Endodermal cell (in vitro differentiated cells): ENCODE measurements around the gene EPN2. TPM values are rescaled to one million over a fixed set of nuclear protein-coding genes. Genes with fewer than 3 reads are reported as not detected.
A peak's percentile ranks its signal among the peaks of the same experiment; 100 is the strongest.

Source experiments
- DNase-seq: peaks from one replicate; pipeline ENCODE4 v3.0.0-alpha.2; 2017
- H3K27ac ChIP-seq: 2 replicates; pipeline ENCODE4 v1.5.1; 2013; ENCODE audit warnings: mild to moderate bottlenecking, low read depth, low read length, moderate library complexity
- H3K27me3 ChIP-seq: 2 replicates; pipeline ENCODE4 v1.6.1; 2013; ENCODE audit warnings: mild to moderate bottlenecking, low read length, moderate library complexity; ENCODE audit not compliant: insufficient read depth, control insufficient read depth, poor library complexity, severe bottlenecking
- H3K36me3 ChIP-seq: 2 replicates; pipeline ENCODE4 v1.7.0; 2013; ENCODE audit warnings: mild to moderate bottlenecking, low read length, moderate library complexity; ENCODE audit not compliant: control insufficient read depth, insufficient read depth
- H3K4me1 ChIP-seq: one replicate; pipeline ENCODE4 v1.7.0; 2013; ENCODE audit warnings: low read length; ENCODE audit not compliant: control insufficient read depth, insufficient read depth
- H3K4me3 ChIP-seq: 2 replicates; pipeline ENCODE4 v1.5.1; 2013; ENCODE audit warnings: mild to moderate bottlenecking, low read length, moderate library complexity
- H3K9ac ChIP-seq: 2 replicates; pipeline ENCODE4 v1.6.1; 2013; ENCODE audit warnings: mild to moderate bottlenecking, low read length, moderate library complexity; ENCODE audit not compliant: poor library complexity, severe bottlenecking; ENCODE audit errors: extremely low read depth
- H3K9me3 ChIP-seq: 2 replicates; pipeline ENCODE4 v1.6.1; 2013; ENCODE audit warnings: mild to moderate bottlenecking, low read length, moderate library complexity; ENCODE audit not compliant: control insufficient read depth
- H3K27ac Mint-ChIP-seq: 2 replicates; pipeline ENCODE4 v1.8.0; 2020; ENCODE audit warnings: mixed read lengths
- H3K27me3 Mint-ChIP-seq: 2 replicates; pipeline ENCODE4 v1.8.0; 2021; ENCODE audit warnings: mild to moderate bottlenecking, mixed read lengths; ENCODE audit not compliant: insufficient read depth
- H3K36me3 Mint-ChIP-seq: 2 replicates; pipeline ENCODE4 v1.8.0; 2020; ENCODE audit warnings: low read depth, mixed read lengths
- H3K4me1 Mint-ChIP-seq: 2 replicates; pipeline ENCODE4 v1.8.0; 2020; ENCODE audit warnings: mixed read lengths
- H3K4me3 Mint-ChIP-seq: 2 replicates; pipeline ENCODE4 v1.8.0; 2020; ENCODE audit warnings: mild to moderate bottlenecking, moderate library complexity, mixed read lengths
- H3K9me3 Mint-ChIP-seq: 2 replicates; pipeline ENCODE4 v1.8.0; 2020; ENCODE audit warnings: mild to moderate bottlenecking, mixed read lengths
- WGBS, 2 experiments: methylation state at CpG; one replicate each; pipeline versions ENCODE4 v1.1.5 to v1.1.7; 2013; ENCODE audit warnings: missing lambda C conversion rate in 2 of 2, mixed read lengths in 1 of 2; ENCODE audit not compliant: insufficient coverage in 1 of 2, insufficient read length in 1 of 2; 5-methylcytosine and 5-hydroxymethylcytosine counted together
- total RNA-seq, 2 donors: library from RNA; stranded (reverse); fragmentation: NEBNext Ultra II Directional in 1 of 2; extraction: Animal tissue kit (Norgen Biotek cat#: 25700) in 1 of 2; gene quantifications; 2 replicates in 1 of 2; 3 replicates in 1 of 2; pipeline ENCODE4 v1.2.1, GENCODE V29; 2021
- TF ChIP-seq, protein P1 (sequence below): fragments of 200-600 bp; sonication (generic); conservative IDR thresholded peaks from 2 replicates; pipeline ENCODE4 v1.5.0; 2021; ENCODE audit warnings: antibody characterized with exemption, mild to moderate bottlenecking

The EPN2 gene
- total RNA-seq, 2 donors from 2014 or later: 46.0 to 50.9 TPM

DNA sequence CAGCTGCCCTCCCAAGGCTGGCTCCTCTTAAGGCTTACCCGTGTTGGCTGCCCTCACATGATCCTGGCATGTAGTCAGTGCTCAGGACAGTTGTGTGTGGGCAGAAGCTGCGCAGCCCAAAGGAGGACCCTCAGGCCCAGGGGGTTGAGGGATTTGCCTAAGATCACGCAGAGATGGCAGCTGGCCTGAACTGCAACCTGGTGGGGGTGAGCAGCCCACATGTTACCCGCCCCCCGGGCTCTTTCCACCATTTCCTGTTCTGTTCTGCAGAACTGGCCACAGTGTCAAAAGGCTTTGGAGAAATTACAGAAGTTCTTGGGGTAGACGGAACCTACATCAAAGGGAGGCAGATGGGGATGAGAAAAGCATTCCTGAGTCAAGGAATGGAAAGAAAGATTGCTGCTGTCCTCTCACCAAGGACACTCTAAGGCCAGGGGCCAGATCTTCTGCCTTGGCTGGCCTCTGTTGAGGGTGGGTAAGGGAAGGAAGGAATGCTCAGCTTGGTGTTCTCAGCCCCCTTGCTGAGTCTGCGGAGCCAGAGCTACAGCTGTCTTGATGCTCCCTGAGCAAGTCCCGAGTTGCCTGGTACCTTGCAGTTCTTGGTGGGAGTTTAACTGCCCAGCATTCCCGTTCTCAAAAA is 53.0 kb downstream of the EPN2 start:
- TF ChIP-seq, protein P1, sequence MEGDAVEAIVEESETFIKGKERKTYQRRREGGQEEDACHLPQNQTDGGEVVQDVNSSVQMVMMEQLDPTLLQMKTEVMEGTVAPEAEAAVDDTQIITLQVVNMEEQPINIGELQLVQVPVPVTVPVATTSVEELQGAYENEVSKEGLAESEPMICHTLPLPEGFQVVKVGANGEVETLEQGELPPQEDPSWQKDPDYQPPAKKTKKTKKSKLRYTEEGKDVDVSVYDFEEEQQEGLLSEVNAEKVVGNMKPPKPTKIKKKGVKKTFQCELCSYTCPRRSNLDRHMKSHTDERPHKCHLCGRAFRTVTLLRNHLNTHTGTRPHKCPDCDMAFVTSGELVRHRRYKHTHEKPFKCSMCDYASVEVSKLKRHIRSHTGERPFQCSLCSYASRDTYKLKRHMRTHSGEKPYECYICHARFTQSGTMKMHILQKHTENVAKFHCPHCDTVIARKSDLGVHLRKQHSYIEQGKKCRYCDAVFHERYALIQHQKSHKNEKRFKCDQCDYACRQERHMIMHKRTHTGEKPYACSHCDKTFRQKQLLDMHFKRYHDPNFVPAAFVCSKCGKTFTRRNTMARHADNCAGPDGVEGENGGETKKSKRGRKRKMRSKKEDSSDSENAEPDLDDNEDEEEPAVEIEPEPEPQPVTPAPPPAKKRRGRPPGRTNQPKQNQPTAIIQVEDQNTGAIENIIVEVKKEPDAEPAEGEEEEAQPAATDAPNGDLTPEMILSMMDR: no peak
- H3K27me3 ChIP-seq: no peaks in the 10 kb centered on the region
- H3K9me3 ChIP-seq: no peaks in the 10 kb centered on the region
- peaks cover 10% of the 10 kb centered on the region for H3K36me3 ChIP-seq
- no peaks in the 10 kb centered on the region for H3K4me1 ChIP-seq
- H3K9me3 Mint-ChIP-seq: no peaks in the 10 kb centered on the region
- H3K27me3 Mint-ChIP-seq: no peaks in the 10 kb centered on the region
- no peak overlapping the region for H3K4me3 ChIP-seq
- H3K27ac ChIP-seq: no peak overlapping the region
- H3K27ac Mint-ChIP-seq: peak overlapping the region; percentile 9
- 80 to 92% methylated on average over 1 to 9 of the region's 9 CpGs for WGBS, 2 experiments
- no peak overlapping the region for H3K4me3 Mint-ChIP-seq
- peaks cover 16% of the 10 kb centered on the region for H3K36me3 Mint-ChIP-seq
- H3K9ac ChIP-seq: no peak overlapping the region
- DNase-seq: peak; percentile 65
- H3K4me1 Mint-ChIP-seq: peaks cover 16% of the 10 kb centered on the region

DNA sequence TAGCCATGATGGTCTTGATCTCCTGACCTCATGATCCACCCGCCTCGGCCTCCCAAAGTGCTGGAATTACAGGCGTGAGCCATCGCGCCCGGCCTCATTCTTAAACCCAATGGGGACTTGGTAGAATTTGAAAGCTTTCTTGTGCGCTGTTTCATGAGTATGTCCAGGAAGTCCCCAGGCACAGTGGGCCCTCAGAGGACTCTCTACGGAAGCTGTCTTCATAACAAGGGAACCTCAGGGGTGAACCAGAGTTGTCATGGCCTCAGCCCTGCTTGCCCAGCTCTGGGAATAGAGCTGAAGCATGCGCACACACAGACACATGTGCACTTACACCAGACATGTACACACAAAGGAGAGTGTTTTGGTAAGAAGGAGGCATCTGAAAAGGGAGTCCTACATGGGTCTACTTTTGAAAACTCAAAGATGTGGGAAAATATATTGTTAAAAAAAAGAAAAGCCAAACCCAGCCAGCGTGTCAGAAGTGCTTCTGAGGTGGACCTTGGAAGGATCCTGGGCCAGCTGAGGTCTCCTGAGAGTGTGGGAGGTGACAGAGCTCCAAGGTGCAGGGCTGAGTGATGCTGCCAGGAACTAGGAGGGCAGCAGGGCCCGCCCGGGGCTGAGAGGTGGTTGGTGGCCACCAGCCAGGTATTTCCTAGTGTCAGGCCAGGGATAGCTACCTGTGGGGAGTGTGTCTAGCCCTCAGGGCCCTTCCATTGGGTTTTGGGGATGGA is 54.6 kb downstream of the EPN2 start:
- H3K9ac ChIP-seq: no peak overlapping the region
- H3K36me3 ChIP-seq: peaks cover 9% of the 10 kb centered on the region
- 84 to 87% methylated on average over 7 to 12 of the region's 12 CpGs for WGBS, 2 experiments
- TF ChIP-seq, protein P1: no peak
- no peaks in the 10 kb centered on the region for H3K9me3 ChIP-seq
- H3K4me3 Mint-ChIP-seq: no peak overlapping the region
- H3K27me3 Mint-ChIP-seq: no peaks in the 10 kb centered on the region
- H3K36me3 Mint-ChIP-seq: peaks cover 19% of the 10 kb centered on the region
- no peaks in the 10 kb centered on the region for H3K27me3 ChIP-seq
- H3K4me3 ChIP-seq: no peak overlapping the region
- H3K4me1 ChIP-seq: no peaks in the 10 kb centered on the region
- peak overlapping the region; percentile 26 for H3K27ac Mint-ChIP-seq
- H3K27ac ChIP-seq: no peak overlapping the region
- peaks cover 15% of the 10 kb centered on the region for H3K4me1 Mint-ChIP-seq
- no peaks in the 10 kb centered on the region for H3K9me3 Mint-ChIP-seq
- DNase-seq: no peak

DNA sequence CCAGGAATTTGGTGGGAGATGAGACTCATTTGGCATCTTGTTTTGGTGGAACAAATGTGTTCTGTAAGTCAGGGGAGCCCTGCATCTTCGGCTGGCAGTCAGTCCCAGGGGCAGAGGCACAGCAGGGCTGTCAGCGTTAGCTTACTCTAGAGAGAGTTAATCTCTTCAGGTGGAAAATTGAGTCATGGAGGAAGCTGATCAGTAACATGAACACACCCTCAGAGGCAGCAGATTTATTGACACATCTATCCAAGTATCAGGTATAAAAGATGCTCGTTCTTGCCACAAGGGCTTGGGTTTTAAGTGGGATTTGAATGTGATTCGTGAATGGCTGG is 55.2 kb downstream of the EPN2 start:
- Histone ChIP-seq H3K27ac (no peak overlapping the region), H3K4me3 (no peak overlapping the region), H3K27me3 (no peaks in the 10 kb centered on the region), H3K9me3 (no peaks in the 10 kb centered on the region), H3K36me3 (peaks cover 8% of the 10 kb centered on the region), H3K9ac (no peak overlapping the region), H3K4me1 (no peaks in the 10 kb centered on the region)
- Mint-ChIP-seq H3K27me3 (no peaks in the 10 kb centered on the region), H3K4me3 (no peak overlapping the region), H3K9me3 (no peaks in the 10 kb centered on the region), H3K36me3 (peaks cover 22% of the 10 kb centered on the region), H3K4me1 (peaks cover 11% of the 10 kb centered on the region), H3K27ac (peak overlapping the region; percentile 10)
- WGBS, 2 experiments: 92 to 100% methylated on average over 2 to 4 of the region's 4 CpGs
- no peak for DNase-seq
- TF ChIP-seq, protein P1: no peak
